SK-N-SH (cell line): ENCODE data around the gene INTS6L. TPM values are rescaled to one million over a fixed set of nuclear protein-coding genes. Genes with fewer than 3 reads are reported as not detected.
A peak's percentile ranks its signal among the peaks of the same experiment; 100 is the strongest.

Experiments used
- CTCF ChIA-PET: fragments of 300-600, 350-600 bp; formaldehyde crosslinking; extraction: SDS; loops from one replicate; lab custom pipeline; 2021; lab: Yijun Ruan, JAX
- POLR2A ChIA-PET: fragments of 350-600 bp; sonication (Branson Sonifier 250); formaldehyde crosslinking; extraction: SDS; loops from one replicate; lab custom pipeline; 2020; ENCODE audit warnings: antibody characterized with exemption, inconsistent platforms; lab: Yijun Ruan, JAX
- DNase-seq: peaks from one replicate; pipeline ENCODE4 v3.0.0; 2012
- H2AFZ ChIP-seq: fragments of 200-600 bp; sonication (generic); 2 replicates; pipeline ENCODE4 v1.8.1; 2016; ENCODE audit warnings: antibody characterized with exemption, mild to moderate bottlenecking, low read depth
- H3F3A ChIP-seq: fragments of 200-600 bp; sonication (generic); replicated peaks from 2 replicates; pipeline ENCODE3; 2016; ENCODE audit warnings: antibody characterized with exemption, mild to moderate bottlenecking; ENCODE audit not compliant: insufficient read depth
- H3K27ac ChIP-seq, 2 experiments: fragments of 200-500 bp in 1 of 2; fragments of 200-600 bp in 1 of 2; sonication (Bioruptor generic) in 1 of 2; sonication (generic), shearing (Covaris generic) in 1 of 2; 2 replicates each; pipeline versions ENCODE4 v1.5.1 to v1.6.1; 2014 to 2016; ENCODE audit warnings: low read depth in 2 of 2, inconsistent platforms in 1 of 2, low read length in 1 of 2, mild to moderate bottlenecking in 1 of 2, mixed read lengths in 1 of 2
- H3K27me3 ChIP-seq: fragments of 200-600 bp; sonication (generic), shearing (Covaris generic); 2 replicates; pipeline ENCODE4 v1.6.1; 2016; ENCODE audit warnings: mixed run types; ENCODE audit not compliant: insufficient read depth
- H3K36me3 ChIP-seq, 2 experiments: fragments of 200-500 bp in 1 of 2; fragments of 200-600 bp in 1 of 2; sonication (Bioruptor generic) in 1 of 2; sonication (generic) in 1 of 2; replicated peaks in 1 of 2; 2 replicates each; pipeline versions ENCODE3 to v1.5.1; 2014 to 2016; ENCODE audit warnings: low read length in 1 of 2, mild to moderate bottlenecking in 1 of 2; ENCODE audit not compliant: insufficient read depth in 2 of 2, control insufficient read depth in 1 of 2
- H3K4me1 ChIP-seq, 2 experiments: fragments of 200-500 bp in 1 of 2; fragments of 200-600 bp in 1 of 2; sonication (Bioruptor generic) in 1 of 2; sonication (generic), shearing (Covaris generic) in 1 of 2; 2 replicates each; pipeline versions ENCODE4 v1.5.1 to v1.6.1; 2014 to 2016; ENCODE audit warnings: low read depth in 1 of 2, low read length in 1 of 2, mixed run types in 1 of 2; ENCODE audit not compliant: insufficient read depth in 2 of 2, control insufficient read depth in 1 of 2
- H3K4me2 ChIP-seq: fragments of 200-600 bp; sonication (generic), shearing (Covaris generic); 2 replicates; pipeline ENCODE4 v1.6.1; 2017; ENCODE audit warnings: mixed run types
- H3K4me3 ChIP-seq, 2 experiments: fragments of 200-500 bp in 1 of 2; fragments of 200-600 bp in 1 of 2; sonication (Bioruptor generic) in 1 of 2; sonication (generic), shearing (Covaris generic) in 1 of 2; 2 replicates each; pipeline versions ENCODE4 v1.5.1 to v1.8.1; 2014 to 2016; ENCODE audit warnings: low read depth in 2 of 2, inconsistent platforms in 1 of 2, low read length in 1 of 2, mild to moderate bottlenecking in 1 of 2, mixed read lengths in 1 of 2, moderate library complexity in 1 of 2
- H3K79me2 ChIP-seq: fragments of 200-600 bp; sonication (generic); 2 replicates; pipeline ENCODE4 v1.8.1; 2017; ENCODE audit warnings: mild to moderate bottlenecking; ENCODE audit not compliant: insufficient read depth
- H3K9ac ChIP-seq: fragments of 200-600 bp; sonication (generic); 2 replicates; pipeline ENCODE4 v1.6.1; 2017; ENCODE audit warnings: mixed run types
- H3K9me2 ChIP-seq: fragments of 200-600 bp; sonication (generic); 2 replicates; pipeline ENCODE4 v1.6.1; 2017; ENCODE audit warnings: mixed run types
- H3K9me3 ChIP-seq: fragments of 200-600 bp; sonication (generic); 2 replicates; pipeline ENCODE4 v1.6.1; 2017; ENCODE audit warnings: mixed run types, mild to moderate bottlenecking, moderate library complexity
- H4K20me1 ChIP-seq: fragments of 200-600 bp; sonication (generic); 2 replicates; pipeline ENCODE4 v1.6.1; 2017; ENCODE audit warnings: mild to moderate bottlenecking, mixed run types; ENCODE audit not compliant: insufficient read depth
- CHD2 ChIP-seq: fragments of 150-350 bp; IDR thresholded peaks from 2 replicates; pipeline ENCODE4 v1.6.1; 2018; ENCODE audit warnings: low read length; ENCODE audit not compliant: partially characterized antibody
- EP300 ChIP-seq, 2 experiments: IDR thresholded peaks; 2 replicates each; pipeline versions ENCODE4 v1.4.0 to v1.6.1; 2012; ENCODE audit warnings: borderline replicate concordance in 1 of 2, low read depth in 1 of 2, low read length in 1 of 2
- GATA2 ChIP-seq: sonication (generic); formaldehyde crosslinking; IDR thresholded peaks from 2 replicates; pipeline ENCODE4 v1.5.0; 2020; ENCODE audit warnings: mild to moderate bottlenecking, missing genetic modification reagents
- NFIC ChIP-seq: IDR thresholded peaks from 2 replicates; pipeline ENCODE4 v1.4.0; 2012; ENCODE audit warnings: borderline replicate concordance
- RCOR1 ChIP-seq: fragments of 150-350 bp; IDR thresholded peaks from 2 replicates; pipeline ENCODE4 v1.6.1; 2017; ENCODE audit warnings: antibody characterized with exemption, low read length
- REST ChIP-seq: IDR thresholded peaks from 2 replicates; pipeline ENCODE4 v1.6.1; 2012; ENCODE audit warnings: mild to moderate bottlenecking, low read depth, low read length, moderate library complexity
- RFX5 ChIP-seq: IDR thresholded peaks from 2 replicates; pipeline ENCODE4 v1.6.1; 2012; ENCODE audit warnings: mild to moderate bottlenecking, improper control_type of control experiment, low read length
- SMC3 ChIP-seq: IDR thresholded peaks from 2 replicates; pipeline ENCODE4 v1.6.1; 2012; ENCODE audit warnings: low read depth, low read length, improper control_type of control experiment
- WGBS: methylation state at CpG from one replicate; pipeline ENCODE4 v1.1.6; 2017; ENCODE audit warnings: low lambda C conversion rate; 5-methylcytosine and 5-hydroxymethylcytosine counted together
- polyA plus RNA-seq, 3 experiments: library from polyadenylated mRNA; depleted of rRNA; stranded (reverse); fragments of >200 nt; gene quantifications; 2 replicates each; pipeline ENCODE4 v1.2.3, GENCODE V29; 2012

INTS6L gene
- polyA plus RNA-seq, 1 of the 3 experiments (the other 2 are of a cell fraction) = 2.0 TPM

GRCh38 chrX:135494453-135494852 lies 26.0 kb upstream of the INTS6L start (continued):
- TF ChIP-seq REST = no peak
- TF ChIP-seq, all 33 proteins: peak for 0

- Histone ChIP-seq H3K27me3 (peaks cover 9% of the 10 kb centered on the region; the same call in 1 of the 2 replicates), H3K79me2 (no peaks in the 10 kb centered on the region), H3K4me3 (no peak overlapping the region), H3K9me2 (no peaks in the 10 kb centered on the region), H2AFZ (no peak overlapping the region), H3K27ac (peak overlapping the region in 1 of 2 experiments; percentile 50; a peak in 2 of 4 replicates), H3K36me3 (no peaks in the 10 kb centered on the region), H4K20me1 (no peaks in the 10 kb centered on the region), H3K4me1 (no peaks in the 10 kb centered on the region), H3F3A (no peaks in the 10 kb centered on the region), H3K9ac (no peak overlapping the region)
- peak; percentile 13 for DNase-seq
- POLR2A ChIA-PET = no interaction called here
- TF ChIP-seq GATA2 (CRISPR knock-in tag) (no peak), RCOR1 (0 out of 2 replicates have a peak, but pooled peaks have one; percentile 47), NFIC (no peak), EP300 (IDR thresholded peaks at IDR 0.05; ENCODE audit: borderline replicate concordance in 1 of 2, low read depth in 1 of 2, low read length in 1 of 2) (peak in 1 of 2 experiments; percentile 21; a peak in 1 of 4 replicates)
- TF ChIP-seq, all 33 proteins: peak for 2
- H3K9me3 ChIP-seq = no peaks in the 10 kb centered on the region
- CTCF ChIA-PET = no interaction called here
- 10% methylated on average over 5 of the region's 5 CpGs for WGBS
- H3K4me2 ChIP-seq = no peak overlapping the region
Measured at GRCh38 chrX:135497736-135498135, 22.7 kb upstream of the INTS6L start.

DNA sequence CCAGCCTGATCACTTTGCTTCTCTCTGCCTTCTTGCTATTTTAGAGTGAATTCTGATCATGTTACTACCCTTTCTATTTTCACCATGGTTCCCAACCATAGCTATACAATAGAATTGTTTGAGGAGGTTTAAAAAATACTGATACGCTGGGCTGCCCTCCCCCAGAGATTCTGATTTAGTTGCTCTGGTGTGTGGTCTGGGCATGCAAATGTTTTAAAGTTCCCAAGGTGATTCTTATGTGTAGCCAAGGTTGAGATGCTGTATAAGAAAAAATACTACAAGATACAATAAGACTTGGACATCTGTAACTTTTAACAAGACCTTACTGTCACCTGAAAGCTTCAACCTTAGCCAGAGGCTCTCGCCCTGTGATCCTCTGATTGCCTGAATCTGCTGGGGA lies 22.2 kb upstream of the INTS6L start:
- Histone ChIP-seq H2AFZ (no peak overlapping the region), H3K4me2 (no peak overlapping the region), H3K4me3 (no peak overlapping the region), H3K27me3 (peaks cover 9% of the 10 kb centered on the region; the same call in 1 of the 2 replicates), H3K9me2 (no peaks in the 10 kb centered on the region), H4K20me1 (no peaks in the 10 kb centered on the region), H3K27ac (peak overlapping the region in 1 of 2 experiments; percentile 50; a peak in 2 of 4 replicates), H3K9me3 (no peaks in the 10 kb centered on the region)
- 13% methylated on average over 2 of the region's 2 CpGs for WGBS
- POLR2A ChIA-PET = no interaction called here
- DNase-seq = no peak
- CTCF ChIA-PET = interaction anchor here (0.7 kb wide), 1 partner anchor 30 kb away, joined by 3 read pairs; no protein-coding TSS in a partner anchor
- TF ChIP-seq CHD2 (no peak), RFX5 (no peak), REST (no peak), SMC3 (no peak)
- TF ChIP-seq, all 33 proteins: peak for 0
- Histone ChIP-seq H3K4me1 (no peaks in the 10 kb centered on the region), H3K79me2 (no peaks in the 10 kb centered on the region), H3K9ac (no peak overlapping the region), H3K36me3 (no peaks in the 10 kb centered on the region), H3F3A (no peaks in the 10 kb centered on the region)
